Transverse colon (tissue), 4 donors: ENCODE results near the gene DNAH5.

Experiments used
- CTCF ChIP-seq, 5 experiments: fragments of 200-600 bp in 3 of 5; fragments of 450-650 bp in 2 of 5; sonication (generic) in 3 of 5; IDR thresholded peaks; 1 replicate in 2 of 5; 2 replicates in 3 of 5; pipeline ENCODE4 v1.5.1; 2016 to 2017; ENCODE audit warnings: antibody characterized with exemption in 5 of 5, inconsistent platforms in 3 of 5, mild to moderate bottlenecking in 2 of 5, moderate library complexity in 1 of 5
- EP300 ChIP-seq: sonication (generic); formaldehyde crosslinking; IDR thresholded peaks from one replicate; pipeline ENCODE4 v1.6.1; 2017; ENCODE audit warnings: antibody characterized with exemption, low read depth
- POLR2A ChIP-seq: fragments of 450-650 bp; IDR thresholded peaks from one replicate; pipeline ENCODE4 v1.6.1; 2016; ENCODE audit warnings: antibody characterized with exemption, mild to moderate bottlenecking, moderate library complexity
- POLR2AphosphoS5 ChIP-seq, 3 donors: sonication (generic); formaldehyde crosslinking; IDR thresholded peaks; one replicate each; pipeline ENCODE4 v1.6.1; 2016; ENCODE audit warnings: antibody characterized with exemption in 3 of 3

- TF ChIP-seq CTCF (IDR thresholded peaks at IDR 0.05) = no peak
- no peak for TF ChIP-seq EP300
- TF ChIP-seq POLR2AphosphoS5 (IDR thresholded peaks at IDR 0.05) = no peak
- no peak for TF ChIP-seq POLR2A
Observed at GRCh38 chr5:13653709-13654108, 290.8 kb downstream of the DNAH5 start.
